Dermis blood vessel endothelial cell (primary cell): ENCODE measurements around the gene C19orf33. TPM values are rescaled to one million over a fixed set of nuclear protein-coding genes. Genes with fewer than 3 reads are reported as not detected.

Experiments
- DNase-seq: peaks from one replicate; pipeline ENCODE4 v3.0.0; 2010
- total RNA-seq: library from RNA; depleted of rRNA; stranded (reverse); fragments of >200 nt; gene quantifications from 2 replicates; pipeline ENCODE4 v1.2.3, GENCODE V29; 2014

Gene C19orf33
- total RNA-seq, 1 donor from 2014 or later, result 14.8 TPM

DNA sequence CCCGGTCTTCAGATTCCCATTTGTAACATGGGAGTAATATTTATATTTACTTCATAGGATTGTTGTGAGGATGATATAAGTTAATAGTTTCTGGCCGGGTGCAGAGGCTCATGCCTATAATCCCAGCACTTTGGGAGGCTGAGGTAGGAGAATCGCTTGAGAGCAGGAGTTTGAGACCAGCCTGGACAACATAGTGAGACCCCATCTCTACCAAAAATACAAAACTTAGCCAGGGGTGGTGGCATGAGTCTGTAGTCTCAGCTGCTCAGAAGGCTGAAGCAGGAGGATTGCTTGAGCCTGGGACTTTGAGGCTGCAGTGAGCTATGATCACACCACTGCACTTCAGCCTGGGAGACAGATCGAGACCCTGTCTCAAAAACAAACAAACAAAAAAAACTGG lies 42.8 kb downstream of the C19orf33 start:
- no peak for DNase-seq

DNA sequence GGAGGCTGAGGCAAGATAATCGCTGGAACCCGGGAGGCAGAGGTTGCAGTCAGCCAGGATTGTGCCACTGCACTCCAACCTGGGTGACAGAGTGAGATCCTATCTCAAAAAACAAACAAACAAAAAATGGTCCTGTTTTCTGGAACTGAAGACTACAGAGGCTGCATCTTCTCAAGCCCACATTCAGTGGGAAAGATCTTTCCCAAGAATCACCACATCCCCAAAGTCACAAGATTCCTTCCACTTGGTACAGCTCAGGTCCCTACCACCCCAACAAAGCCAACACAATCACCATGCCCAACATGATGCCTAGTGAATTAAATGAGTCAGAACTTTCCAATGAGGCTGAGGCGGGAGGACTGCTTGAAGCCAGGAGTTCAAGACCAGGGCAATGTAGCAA lies 46.8 kb downstream of the C19orf33 start:
- no peak for DNase-seq

DNA sequence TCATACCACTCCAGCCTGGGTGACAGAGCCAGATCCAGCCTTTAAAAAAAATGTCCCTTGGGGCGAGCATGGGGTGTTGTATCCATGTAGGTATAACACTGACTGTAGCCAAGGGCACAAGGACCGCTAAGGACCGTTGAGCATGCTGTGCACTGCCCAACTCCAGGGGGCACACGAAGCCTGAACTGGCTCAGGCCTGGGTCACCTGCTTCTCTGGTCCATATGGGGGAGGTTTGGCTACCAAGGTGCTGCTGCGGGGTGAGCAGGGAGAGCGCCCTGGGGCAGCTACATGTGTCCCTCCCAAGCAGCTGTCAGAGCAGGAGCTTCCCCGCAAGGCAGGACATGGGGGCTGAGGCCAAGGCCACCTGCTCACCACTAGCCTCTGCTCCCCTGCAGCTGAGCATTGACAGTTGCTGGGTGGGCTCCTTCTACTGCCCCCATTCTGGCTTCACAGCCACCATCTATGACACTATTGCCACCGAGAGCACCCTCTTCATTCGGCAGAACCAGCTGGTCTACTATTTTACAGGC lies 47.9 kb downstream of the C19orf33 start:
- DNase-seq, result no peak

GRCh38 chr19:38352611-38353010 lies 48.6 kb downstream of the C19orf33 start:
- DNase-seq, result no peak

Other genes with a start within 250 kb of the C19orf33 start
- gene DPF1, start 80.0 kb upstream of the C19orf33 start, total RNA-seq, result 0.34 and 0.47 TPM in 2 replicates
- 4.1 TPM in 2 replicates for gene PPP1R14A, start 47.9 kb upstream of the C19orf33 start, total RNA-seq
- 25.9 and 34.5 TPM in 2 replicates for gene SPINT2, start 39.7 kb upstream of the C19orf33 start, total RNA-seq
- gene YIF1B, start 11.7 kb downstream of the C19orf33 start, total RNA-seq, result 76.6 and 97.3 TPM in 2 replicates
- 8.7 and 10.2 TPM in 2 replicates for gene KCNK6, start 15.6 kb downstream of the C19orf33 start, total RNA-seq
- gene CATSPERG, start 31.6 kb downstream of the C19orf33 start, total RNA-seq, result 2.0 and 6.1 TPM in 2 replicates
- 251 and 344 TPM in 2 replicates for gene PSMD8, start 70.3 kb downstream of the C19orf33 start, total RNA-seq
- 0.23 and 0.34 TPM in 2 replicates for gene GGN, start 83.8 kb downstream of the C19orf33 start, total RNA-seq
- gene SPRED3, start 84.4 kb downstream of the C19orf33 start, total RNA-seq, result 0.51 and 1.0 TPM in 2 replicates
- 7.3 and 12.3 TPM in 2 replicates for gene FAM98C, start 98.8 kb downstream of the C19orf33 start, total RNA-seq
- gene RASGRP4, start 122.0 kb downstream of the C19orf33 start, total RNA-seq, result not detected in 2 replicates
- under 0.01 and 0.14 TPM in 2 replicates for gene RYR1, start 129.4 kb downstream of the C19orf33 start, total RNA-seq